WI38 (cell line): ENCODE data around the gene MAGT1.
"Not testable (repeated sequence)": the region's sequence is repeated elsewhere in the genome, so short reads cannot be mapped to it uniquely, and the experiment has no call there.

Source experiments
- H3K4me3 ChIP-seq: 2 replicates; pipeline ENCODE4 v1.5.1; 2011; ENCODE audit warnings: low read depth, mild to moderate bottlenecking, control low read depth, low read length
- CTCF ChIP-seq: IDR thresholded peaks from 2 replicates; pipeline ENCODE4 v1.5.1; 2012; ENCODE audit warnings: low read depth, mild to moderate bottlenecking, control low read depth, low read length

The MAGT1 gene

GRCh38 chrX:77894921-77895886 is at the start of gene MAGT1:
TSS of gene MAGT1 (minus strand) at chrX:77895435. CDS start at chrX:77895410, 25 bp downstream.
- H3K4me3 ChIP-seq, result peak within 1 kb of the TSS; percentile 84
- no peak for TF ChIP-seq CTCF

- not testable (repeated sequence) for H3K4me3 ChIP-seq
Measured at GRCh38 chrX:77945031-77945430, 49.8 kb upstream of the MAGT1 start.

GRCh38 chrX:77938083-77938680 is 42.9 kb upstream of the MAGT1 start:
- H3K4me3 ChIP-seq, result no peak overlapping the region
- TF ChIP-seq CTCF, result no peak

GRCh38 chrX:77937291-77937690 is 42.1 kb upstream of the MAGT1 start:
- TF ChIP-seq CTCF, result no peak
- no peak overlapping the region for H3K4me3 ChIP-seq

GRCh38 chrX:77936299-77936698 is 41.1 kb upstream of the MAGT1 start:
- no peak for TF ChIP-seq CTCF
- H3K4me3 ChIP-seq, result no peak overlapping the region

- H3K4me3 ChIP-seq, result no peak overlapping the region
- no peak for TF ChIP-seq CTCF
Measured at GRCh38 chrX:77935886-77936285, 40.7 kb upstream of the MAGT1 start.

- no peak overlapping the region for H3K4me3 ChIP-seq
- no peak for TF ChIP-seq CTCF
Measured at GRCh38 chrX:77930581-77930980, 35.3 kb upstream of the MAGT1 start.
